A673 (cell line): ENCODE results near the gene APBB2.

Experiments used
- EZH2 ChIP-seq: fragments of 200-600 bp; sonication (generic); IDR thresholded peaks from 2 replicates; pipeline ENCODE4 v1.6.1; 2017; ENCODE audit warnings: borderline replicate concordance, low read depth, mild to moderate bottlenecking, mixed read lengths, antibody characterized with exemption, low read length; ENCODE audit not compliant: poor library complexity, severe bottlenecking
- TF ChIP-seq, protein P1 (sequence below): fragments of 300-800, 200-600 bp; sonication (generic); conservative IDR thresholded peaks from 2 replicates; pipeline ENCODE4 v1.5.1; 2017; ENCODE audit warnings: low read depth, mild to moderate bottlenecking, antibody characterized with exemption, low read length, moderate library complexity, mixed read lengths

DNA sequence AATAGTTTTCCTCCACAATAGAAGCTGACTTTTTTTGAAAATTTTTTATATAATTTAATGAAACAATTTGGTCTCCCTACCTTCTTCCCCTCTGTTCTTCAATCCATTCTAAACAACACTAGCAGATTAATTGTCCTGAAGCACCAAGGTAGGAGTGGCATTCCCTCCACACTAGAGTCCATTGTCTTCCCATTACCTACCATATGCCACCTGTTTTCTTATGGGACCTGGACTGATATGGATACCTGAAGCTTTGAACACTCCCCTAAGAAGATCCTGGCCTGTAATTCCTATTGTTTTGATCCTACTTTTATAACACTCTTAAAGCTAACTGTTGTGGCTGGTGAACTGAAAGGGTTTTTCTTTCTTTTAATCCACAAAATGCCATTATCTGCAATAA, 92.0 kb downstream of the APBB2 start:
- TF ChIP-seq, protein P1, sequence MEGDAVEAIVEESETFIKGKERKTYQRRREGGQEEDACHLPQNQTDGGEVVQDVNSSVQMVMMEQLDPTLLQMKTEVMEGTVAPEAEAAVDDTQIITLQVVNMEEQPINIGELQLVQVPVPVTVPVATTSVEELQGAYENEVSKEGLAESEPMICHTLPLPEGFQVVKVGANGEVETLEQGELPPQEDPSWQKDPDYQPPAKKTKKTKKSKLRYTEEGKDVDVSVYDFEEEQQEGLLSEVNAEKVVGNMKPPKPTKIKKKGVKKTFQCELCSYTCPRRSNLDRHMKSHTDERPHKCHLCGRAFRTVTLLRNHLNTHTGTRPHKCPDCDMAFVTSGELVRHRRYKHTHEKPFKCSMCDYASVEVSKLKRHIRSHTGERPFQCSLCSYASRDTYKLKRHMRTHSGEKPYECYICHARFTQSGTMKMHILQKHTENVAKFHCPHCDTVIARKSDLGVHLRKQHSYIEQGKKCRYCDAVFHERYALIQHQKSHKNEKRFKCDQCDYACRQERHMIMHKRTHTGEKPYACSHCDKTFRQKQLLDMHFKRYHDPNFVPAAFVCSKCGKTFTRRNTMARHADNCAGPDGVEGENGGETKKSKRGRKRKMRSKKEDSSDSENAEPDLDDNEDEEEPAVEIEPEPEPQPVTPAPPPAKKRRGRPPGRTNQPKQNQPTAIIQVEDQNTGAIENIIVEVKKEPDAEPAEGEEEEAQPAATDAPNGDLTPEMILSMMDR, result no peak
- no peak for TF ChIP-seq EZH2
